GM21576 (cell line): ENCODE results near the gene MON2.
"Not testable (repeated sequence)": the region's sequence is repeated elsewhere in the genome, so short reads cannot be mapped to it uniquely, and the experiment has no call there.

Experiments
- ATAC-seq: cut with Tn5 transposase; IDR thresholded peaks from one replicate; pipeline ENCODE4 v1.9.1; 2021; ENCODE audit warnings: mild to moderate bottlenecking, moderate library complexity; ENCODE audit not compliant: unreplicated experiment

MON2 gene

GRCh38 chr12:62466594-62467491, at the start of gene MON2:
Gene MON2 (plus strand): TSS chr12:62466826. CDS start chr12:62467208, 382 bp downstream.
- peak; percentile 94 for ATAC-seq

GRCh38 chr12:62426089-62426488, 40.5 kb upstream of the MON2 start:
- no peak for ATAC-seq

- no peak for ATAC-seq
These were observed 37.2 kb upstream of the MON2 start for GRCh38 chr12:62429457-62429856.

- ATAC-seq, result peak; percentile 26
These were observed 31.9 kb upstream of the MON2 start for GRCh38 chr12:62434494-62435302.

- peak; percentile 71 for ATAC-seq
These were observed 31.1 kb upstream of the MON2 start for GRCh38 chr12:62435303-62436163.

GRCh38 chr12:62436164-62436503, 30.5 kb upstream of the MON2 start:
- ATAC-seq, result no peak

- no peak for ATAC-seq
These were observed 28.4 kb upstream of the MON2 start for GRCh38 chr12:62438098-62438692.

GRCh38 chr12:62446754-62447452, 19.7 kb upstream of the MON2 start:
- ATAC-seq, result no peak

- no peak for ATAC-seq
These were observed 18.2 kb upstream of the MON2 start for GRCh38 chr12:62448436-62448835.

- ATAC-seq, result not testable (repeated sequence)
These were observed 11.2 kb upstream of the MON2 start for GRCh38 chr12:62455429-62455828.

GRCh38 chr12:62458626-62459025, 8.0 kb upstream of the MON2 start:
- no peak for ATAC-seq

- ATAC-seq, result no peak
These were observed 6.7 kb upstream of the MON2 start for GRCh38 chr12:62459976-62460375.

GRCh38 chr12:62461171-62461837, 5.3 kb upstream of the MON2 start:
- not testable (repeated sequence) for ATAC-seq

- ATAC-seq, result not testable (repeated sequence)
These were observed 3.4 kb upstream of the MON2 start for GRCh38 chr12:62463252-62463651.

- ATAC-seq, result peak; percentile 29
These were observed 520 bp upstream of the MON2 start for GRCh38 chr12:62466018-62466593.

GRCh38 chr12:62468397-62468796, 1.8 kb downstream of the MON2 start:
- no peak for ATAC-seq

GRCh38 chr12:62468935-62469334, 2.3 kb downstream of the MON2 start:
- no peak for ATAC-seq

GRCh38 chr12:62469704-62470103, 3.1 kb downstream of the MON2 start:
- no peak for ATAC-seq

GRCh38 chr12:62471734-62472133, 5.1 kb downstream of the MON2 start:
- ATAC-seq, result no peak
